Bronchial epithelial cell (primary cell): Measurements from ENCODE around the gene ANXA6. TPM values are rescaled to one million over a fixed set of nuclear protein-coding genes. Genes with fewer than 3 reads are reported as not detected.
A peak's percentile ranks its signal among the peaks of the same experiment; 100 is the strongest.
"Not testable (repeated sequence)": the region's sequence is repeated elsewhere in the genome, so short reads cannot be mapped to it uniquely, and the experiment has no call there.

Experiments used
- DNase-seq: peaks from one replicate; pipeline ENCODE4 v3.0.0-alpha.2; 2010; ENCODE audit warnings: low read depth
- FAIRE-seq: peaks from 2 replicates; lab custom pipeline; 2011; peaks lifted over from hg19 to GRCh38; lab: Jason Lieb, UNC
- H3K27me3 ChIP-seq: 2 replicates; pipeline ENCODE4 v1.5.1; 2011; ENCODE audit warnings: low read length; ENCODE audit not compliant: control insufficient read depth, insufficient read depth
- H3K36me3 ChIP-seq: 2 replicates; pipeline ENCODE4 v1.5.1; 2011; ENCODE audit warnings: low read length; ENCODE audit not compliant: control insufficient read depth, insufficient read depth
- H3K4me3 ChIP-seq: 2 replicates; pipeline ENCODE4 v1.5.1; 2011; ENCODE audit warnings: mild to moderate bottlenecking, low read depth, low read length, control low read depth
- total RNA-seq: library from RNA; depleted of rRNA; stranded (reverse); fragments of >200 nt; gene quantifications from 2 replicates; pipeline ENCODE4 v1.2.1, GENCODE V29; 2014
- TF ChIP-seq, protein P1 (sequence below): IDR thresholded peaks from 2 replicates; pipeline ENCODE4 v1.5.1; 2011; ENCODE audit warnings: mild to moderate bottlenecking, moderate library complexity, low read length, control low read depth, inconsistent platforms; ENCODE audit not compliant: insufficient read depth, severe bottlenecking

Gene ANXA6
- total RNA-seq, 1 donor from 2014 or later: 11.3 TPM

DNA sequence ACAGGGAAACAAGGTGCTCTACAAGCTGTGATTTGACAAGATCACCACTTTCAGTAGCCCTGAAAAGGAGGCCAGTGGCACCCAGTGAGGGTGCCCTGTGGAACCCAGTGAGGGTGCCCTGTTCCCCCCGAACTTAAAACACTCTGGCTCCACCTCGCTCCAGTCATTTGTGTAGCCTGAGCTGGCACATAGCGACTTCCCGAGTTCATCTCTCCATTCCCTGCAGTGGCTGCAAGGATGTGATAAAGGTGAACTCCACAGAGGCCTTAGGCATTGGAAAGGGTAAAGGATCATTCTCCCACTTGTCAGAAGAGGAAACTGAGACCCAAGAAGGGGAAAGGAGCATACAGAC, 21.9 kb upstream of the ANXA6 start:
- H3K36me3 ChIP-seq: no peaks in the 10 kb centered on the region
- TF ChIP-seq, protein P1, sequence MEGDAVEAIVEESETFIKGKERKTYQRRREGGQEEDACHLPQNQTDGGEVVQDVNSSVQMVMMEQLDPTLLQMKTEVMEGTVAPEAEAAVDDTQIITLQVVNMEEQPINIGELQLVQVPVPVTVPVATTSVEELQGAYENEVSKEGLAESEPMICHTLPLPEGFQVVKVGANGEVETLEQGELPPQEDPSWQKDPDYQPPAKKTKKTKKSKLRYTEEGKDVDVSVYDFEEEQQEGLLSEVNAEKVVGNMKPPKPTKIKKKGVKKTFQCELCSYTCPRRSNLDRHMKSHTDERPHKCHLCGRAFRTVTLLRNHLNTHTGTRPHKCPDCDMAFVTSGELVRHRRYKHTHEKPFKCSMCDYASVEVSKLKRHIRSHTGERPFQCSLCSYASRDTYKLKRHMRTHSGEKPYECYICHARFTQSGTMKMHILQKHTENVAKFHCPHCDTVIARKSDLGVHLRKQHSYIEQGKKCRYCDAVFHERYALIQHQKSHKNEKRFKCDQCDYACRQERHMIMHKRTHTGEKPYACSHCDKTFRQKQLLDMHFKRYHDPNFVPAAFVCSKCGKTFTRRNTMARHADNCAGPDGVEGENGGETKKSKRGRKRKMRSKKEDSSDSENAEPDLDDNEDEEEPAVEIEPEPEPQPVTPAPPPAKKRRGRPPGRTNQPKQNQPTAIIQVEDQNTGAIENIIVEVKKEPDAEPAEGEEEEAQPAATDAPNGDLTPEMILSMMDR: no peak
- H3K4me3 ChIP-seq: no peak overlapping the region
- FAIRE-seq: peak; percentile 96
- H3K27me3 ChIP-seq: no peaks in the 10 kb centered on the region
- no peak for DNase-seq

DNA sequence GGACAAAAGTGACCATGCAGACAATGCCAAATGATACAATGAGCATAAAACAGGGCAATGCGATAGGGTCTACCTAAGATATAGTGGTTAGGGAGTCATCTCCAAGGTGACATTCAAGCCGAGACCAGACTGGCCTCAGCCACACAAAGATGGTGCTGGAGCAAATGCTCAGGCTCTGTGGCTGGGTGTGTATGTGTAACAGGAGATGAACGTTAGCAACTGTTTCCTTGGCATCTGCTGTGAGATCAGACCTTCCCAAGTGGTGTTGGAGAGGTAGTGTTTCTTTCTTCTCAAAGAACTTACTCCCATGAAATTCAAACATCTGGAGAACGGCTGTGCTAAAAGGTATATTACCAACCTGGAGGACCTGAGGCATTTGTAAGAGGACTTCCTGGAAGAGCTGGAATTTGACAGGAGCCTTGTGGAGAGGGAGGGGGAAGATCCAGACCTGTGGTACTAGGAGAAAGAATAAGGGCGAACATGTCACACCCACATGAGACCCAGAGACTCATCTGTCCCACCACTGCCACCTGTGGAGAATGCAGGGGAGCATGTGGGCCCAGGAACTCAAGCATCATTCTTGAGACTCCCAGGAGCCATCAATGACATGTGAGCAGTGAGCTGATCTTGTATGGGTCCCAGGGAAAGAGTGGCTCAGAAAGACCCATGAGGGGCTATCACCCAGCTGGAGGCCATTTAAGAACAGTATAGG, 21.4 kb upstream of the ANXA6 start:
- DNase-seq (no peak), FAIRE-seq (peak; percentile 50)
- no peaks in the 10 kb centered on the region for H3K27me3 ChIP-seq
- TF ChIP-seq, protein P1: no peak
- no peaks in the 10 kb centered on the region for H3K36me3 ChIP-seq
- no peak overlapping the region for H3K4me3 ChIP-seq

DNA sequence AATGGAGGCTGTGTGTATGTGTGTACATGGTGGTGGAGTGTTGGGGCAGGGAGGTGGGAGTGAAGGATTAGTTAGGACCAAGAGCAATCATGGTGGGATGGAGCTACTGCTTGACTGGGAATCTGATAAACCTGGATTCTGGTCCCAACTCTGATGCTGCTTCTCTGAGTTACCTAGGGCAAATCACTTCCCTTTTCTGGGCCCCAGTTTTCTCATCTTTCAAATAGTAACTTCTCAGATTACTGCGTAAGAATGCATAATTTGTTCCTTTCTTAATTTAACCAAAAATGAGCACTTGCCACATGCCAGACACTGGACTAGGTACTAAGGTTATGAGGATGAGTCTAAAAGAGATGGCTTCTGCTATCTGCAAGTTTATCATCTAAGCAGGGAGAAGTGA, 20.8 kb upstream of the ANXA6 start:
- FAIRE-seq: peak; percentile 40
- Histone ChIP-seq H3K4me3 (no peak overlapping the region), H3K36me3 (no peaks in the 10 kb centered on the region), H3K27me3 (no peaks in the 10 kb centered on the region)
- TF ChIP-seq, protein P1: no peak
- no peak for DNase-seq

DNA sequence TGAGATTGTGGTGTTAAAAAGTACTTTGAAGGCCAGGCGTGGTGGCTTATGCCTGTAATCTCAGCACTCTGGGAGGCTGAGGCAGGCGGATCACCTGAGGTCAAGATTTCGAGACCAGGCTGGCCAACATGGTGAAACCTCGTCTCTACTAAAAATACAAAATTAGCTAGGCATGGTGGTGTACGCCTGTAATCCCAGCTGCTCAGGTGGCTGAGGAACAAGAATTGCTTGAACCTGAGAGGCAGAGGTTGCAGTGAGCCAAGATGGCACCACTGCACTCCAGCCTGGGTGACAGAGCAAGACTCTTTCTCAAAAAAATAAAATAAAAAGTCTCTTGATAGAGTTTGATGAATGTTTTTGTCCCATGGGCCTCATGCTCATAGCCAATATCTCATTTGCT, 18.7 kb upstream of the ANXA6 start:
- H3K36me3 ChIP-seq, FAIRE-seq, DNase-seq, H3K27me3 ChIP-seq, H3K4me3 ChIP-seq: not testable (repeated sequence)

DNA sequence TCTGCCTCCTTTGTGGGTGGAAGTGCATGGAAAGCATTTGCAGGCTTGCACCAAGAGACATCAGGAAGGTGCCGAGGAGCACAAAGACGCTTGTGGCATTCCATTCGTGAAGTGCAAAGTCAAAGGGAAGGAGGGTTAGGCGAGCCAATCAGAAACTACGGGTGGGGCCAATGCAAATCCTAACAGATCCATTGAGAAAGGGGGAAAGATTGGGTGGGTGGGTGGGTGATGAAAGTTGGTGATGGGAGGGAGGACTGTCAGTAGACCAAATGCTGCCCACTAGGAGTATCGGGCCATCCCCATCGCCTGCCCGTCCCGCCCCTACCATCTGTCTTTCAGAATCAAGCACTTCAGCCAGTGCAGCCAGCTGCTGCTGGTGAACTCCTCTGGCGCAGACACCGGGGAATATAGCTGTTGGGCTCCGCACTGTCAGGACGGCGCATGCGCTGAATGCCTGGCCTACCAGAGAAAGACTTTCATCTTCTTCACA, 17.1 kb upstream of the ANXA6 start:
- Histone ChIP-seq H3K27me3 (no peaks in the 10 kb centered on the region), H3K4me3 (no peak overlapping the region), H3K36me3 (no peaks in the 10 kb centered on the region)
- FAIRE-seq (no peak), DNase-seq (no peak)
- TF ChIP-seq, protein P1: no peak

DNA sequence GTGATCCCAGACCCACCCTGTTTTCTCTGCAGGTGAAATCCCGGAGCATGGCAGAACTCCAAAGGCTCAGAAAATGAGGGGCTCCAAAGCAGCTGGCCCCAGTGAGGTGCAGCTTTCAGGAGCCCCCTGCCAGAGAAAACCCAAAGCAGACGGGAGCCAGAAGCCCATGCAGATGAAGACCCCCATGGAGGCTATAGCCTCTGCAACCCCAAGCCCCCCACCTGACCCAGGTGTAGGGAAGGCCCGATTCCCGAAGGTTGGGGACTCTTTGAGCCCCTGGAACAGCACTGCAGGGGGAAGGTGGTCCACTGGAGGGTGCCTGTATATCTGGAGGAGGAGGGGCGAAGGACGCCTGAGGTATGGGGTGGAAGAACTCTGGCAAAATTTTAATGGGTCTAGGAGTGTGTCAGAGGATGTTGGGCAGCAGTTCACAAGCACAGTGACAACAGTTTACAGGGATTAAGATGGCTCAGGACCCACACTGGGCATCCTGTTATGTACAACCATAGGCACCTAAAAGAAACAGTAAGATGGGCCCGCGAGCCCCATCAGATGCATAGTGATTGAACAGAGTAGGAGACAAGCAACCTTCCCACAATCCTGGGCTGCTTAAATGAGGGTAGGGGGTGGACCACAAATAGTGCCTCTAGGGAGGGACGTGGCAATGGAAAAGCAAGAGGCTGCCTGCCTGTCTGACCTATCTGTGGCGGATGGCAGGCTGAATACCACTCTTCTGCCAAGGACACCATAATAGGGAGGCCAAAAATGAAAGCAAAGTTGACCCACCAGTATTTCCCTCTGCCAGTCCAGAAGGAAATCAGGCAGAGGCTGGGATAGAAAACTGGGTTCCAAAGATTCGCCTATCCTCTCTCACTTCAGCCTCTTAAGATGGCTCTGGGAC, 16.4 kb upstream of the ANXA6 start:
- FAIRE-seq: no peak
- no peaks in the 10 kb centered on the region for H3K36me3 ChIP-seq
- no peak overlapping the region for H3K4me3 ChIP-seq
- TF ChIP-seq, protein P1: no peak
- H3K27me3 ChIP-seq: no peaks in the 10 kb centered on the region
- no peak for DNase-seq
